Effector memory CD4-positive, alpha-beta T cell (primary cell): ENCODE measurements around the gene RBM23.

ENCODE experiments used
- DNase-seq, 3 donors: peaks; one replicate each; pipeline ENCODE4 v3.0.0-alpha.2; 2020
- H3K27ac ChIP-seq: 2 replicates; pipeline ENCODE4 v1.7.0; 2013; ENCODE audit warnings: mild to moderate bottlenecking, low read length, moderate library complexity; ENCODE audit not compliant: insufficient read depth, poor library complexity, severe bottlenecking
- H3K27me3 ChIP-seq: replicated peaks from 2 replicates; pipeline ENCODE4 v1.7.0; 2013; ENCODE audit warnings: mild to moderate bottlenecking, low read length; ENCODE audit not compliant: insufficient read depth, control insufficient read depth, poor library complexity, severe bottlenecking
- H3K36me3 ChIP-seq: 2 replicates; pipeline ENCODE4 v1.7.0; 2013; ENCODE audit warnings: mild to moderate bottlenecking, low read length, moderate library complexity; ENCODE audit not compliant: control insufficient read depth, insufficient read depth
- H3K4me1 ChIP-seq: 2 replicates; pipeline ENCODE4 v1.7.0; 2013; ENCODE audit warnings: low read length, mild to moderate bottlenecking; ENCODE audit not compliant: control insufficient read depth, insufficient read depth, poor library complexity, severe bottlenecking
- H3K4me3 ChIP-seq: 2 replicates; pipeline ENCODE4 v1.7.0; 2013; ENCODE audit warnings: low read length, low read depth, mild to moderate bottlenecking; ENCODE audit not compliant: insufficient read depth, poor library complexity, severe bottlenecking
- H3K9me3 ChIP-seq: 2 replicates; pipeline ENCODE4 v1.7.0; 2013; ENCODE audit warnings: mild to moderate bottlenecking, low read length, moderate library complexity; ENCODE audit not compliant: control insufficient read depth

The RBM23 gene

DNA sequence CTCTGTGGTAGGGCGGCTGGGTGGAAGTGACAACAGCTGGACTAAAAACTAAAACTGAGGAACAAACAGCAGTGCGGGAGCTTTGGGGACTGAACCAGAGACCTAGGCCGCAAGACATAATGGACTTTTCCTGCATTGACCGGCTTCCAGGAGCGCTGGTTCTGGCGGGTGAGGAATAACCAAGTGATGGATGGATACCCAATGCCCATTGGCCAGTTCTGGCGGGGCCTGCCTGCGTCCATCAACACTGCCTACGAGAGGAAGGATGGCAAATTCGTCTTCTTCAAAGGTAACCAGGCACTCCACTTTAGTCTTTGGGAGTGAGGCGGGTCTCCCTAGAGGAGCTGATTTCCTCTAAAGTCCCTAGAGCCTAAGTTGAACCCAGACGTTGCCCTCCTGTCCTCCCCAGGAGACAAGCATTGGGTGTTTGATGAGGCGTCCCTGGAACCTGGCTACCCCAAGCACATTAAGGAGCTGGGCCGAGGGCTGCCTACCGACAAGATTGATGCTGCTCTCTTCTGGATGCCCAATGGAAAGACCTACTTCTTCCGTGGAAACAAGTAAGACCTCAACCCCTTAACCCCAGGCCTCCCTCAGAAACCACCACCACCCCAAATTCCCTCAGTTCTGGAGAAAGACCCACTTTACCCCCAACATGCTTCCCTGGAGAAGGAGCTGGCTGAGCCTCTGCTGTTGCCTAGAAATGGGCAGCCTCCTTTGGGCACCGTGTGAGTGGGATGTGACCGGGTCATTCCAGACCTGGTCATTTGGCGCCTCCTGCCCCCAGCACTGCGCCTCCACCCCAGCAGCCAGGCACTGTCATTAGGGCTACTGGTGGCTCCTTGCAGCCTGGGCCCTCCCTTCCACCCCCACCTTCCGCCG is 74.5 kb downstream of the RBM23 start:
- H3K36me3 ChIP-seq: no peaks in the 10 kb centered on the region
- no peak for DNase-seq

More for the DNA sequence above, 74.5 kb downstream of the RBM23 start:
- Histone ChIP-seq H3K4me3 (no peak overlapping the region), H3K4me1 (no peaks in the 10 kb centered on the region), H3K27me3 (no peaks in the 10 kb centered on the region), H3K9me3 (no peaks in the 10 kb centered on the region), H3K27ac (no peak overlapping the region)
